ENCODE results near the gene MIEN1. TPM values are rescaled to one million over a fixed set of nuclear protein-coding genes. Genes with fewer than 3 reads are reported as not detected.
A peak's percentile ranks its signal among the peaks of the same experiment; 100 is the strongest.

The MIEN1 gene
- total RNA-seq, 1 experiment from 2014 or later = 42.1 TPM

- intact Hi-C loops (cut with micrococcal nuclease) = no loop called here
- ChIA-PET CTCF (interaction anchor here (0.9 to 2.4 kb wide), 3 partner anchors 9 to 88 kb away, joined by 4 to 8 read pairs (median 5); no protein-coding TSS in a partner anchor), POLR2A (interaction anchor here (0.6 to 1.4 kb wide), 2 partner anchors 9 to 21 kb away, joined by 3 to 5 read pairs; partner anchors contain the start of gene ERBB2)
- no peak for TF ChIP-seq CTCF (IDR thresholded peaks at IDR 0.05; ENCODE audit: unreplicated experiment)
- BruUV-seq (replicated peaks) = no TSS peak
- Mint-ChIP-seq H3K27ac (ENCODE audit: low read depth, unreplicated experiment) (no peak overlapping the region), H3K4me1 (ENCODE audit: insufficient read depth, unreplicated experiment) (peaks cover 11% of the 10 kb centered on the region), H3K36me3 (ENCODE audit: insufficient read depth, unreplicated experiment) (peaks cover 56% of the 10 kb centered on the region), H3K9me3 (ENCODE audit: unreplicated experiment) (no peaks in the 10 kb centered on the region), H3K4me3 (ENCODE audit: unreplicated experiment) (no peak overlapping the region), H3K27me3 (ENCODE audit: insufficient read depth, unreplicated experiment) (no peaks in the 10 kb centered on the region)
- no peak for DNase-seq (ENCODE audit: unreplicated experiment)
Observed at GRCh38 chr17:39709319-39709997, 20.9 kb downstream of the MIEN1 start.

DNA sequence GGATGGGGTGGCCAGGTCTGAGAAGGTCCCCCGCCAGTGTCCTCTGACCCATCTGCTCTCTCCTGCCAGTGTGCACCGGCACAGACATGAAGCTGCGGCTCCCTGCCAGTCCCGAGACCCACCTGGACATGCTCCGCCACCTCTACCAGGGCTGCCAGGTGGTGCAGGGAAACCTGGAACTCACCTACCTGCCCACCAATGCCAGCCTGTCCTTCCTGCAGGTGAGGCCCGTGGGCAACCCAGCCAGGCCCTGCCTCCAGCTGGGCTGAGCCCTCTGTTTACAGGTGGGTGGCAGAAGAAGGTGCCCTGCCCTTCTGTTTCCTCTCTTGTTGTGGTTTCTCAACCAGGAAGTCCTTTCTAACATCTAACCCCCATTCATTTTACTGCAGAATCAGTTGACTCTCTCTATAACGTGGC lies 23.4 kb downstream of the MIEN1 start:
- H3K4me1 Mint-ChIP-seq (ENCODE audit: insufficient read depth, unreplicated experiment) = peaks cover 16% of the 10 kb centered on the region
- no peak overlapping the region for H3K27ac Mint-ChIP-seq (ENCODE audit: low read depth, unreplicated experiment)
- no peak for DNase-seq (ENCODE audit: unreplicated experiment)
- H3K36me3 Mint-ChIP-seq (ENCODE audit: insufficient read depth, unreplicated experiment) = peaks cover 50% of the 10 kb centered on the region
- TF ChIP-seq CTCF (IDR thresholded peaks at IDR 0.05; ENCODE audit: unreplicated experiment) = no peak
- H3K27me3 Mint-ChIP-seq (ENCODE audit: insufficient read depth, unreplicated experiment) = no peaks in the 10 kb centered on the region
- no peak overlapping the region for H3K4me3 Mint-ChIP-seq (ENCODE audit: unreplicated experiment)
- no peaks in the 10 kb centered on the region for H3K9me3 Mint-ChIP-seq (ENCODE audit: unreplicated experiment)
- ChIA-PET POLR2A (interaction anchor here (1.7 kb wide), 1 partner anchor 9 kb away, joined by 4 read pairs; no protein-coding TSS in a partner anchor), CTCF (interaction anchor here (0.8 to 2.4 kb wide), 3 partner anchors 9 to 85 kb away, joined by 3 to 8 read pairs (median 3); no protein-coding TSS in a partner anchor)
- intact Hi-C loops (cut with micrococcal nuclease) = no loop called here
- no TSS peak for BruUV-seq (replicated peaks)

DNA sequence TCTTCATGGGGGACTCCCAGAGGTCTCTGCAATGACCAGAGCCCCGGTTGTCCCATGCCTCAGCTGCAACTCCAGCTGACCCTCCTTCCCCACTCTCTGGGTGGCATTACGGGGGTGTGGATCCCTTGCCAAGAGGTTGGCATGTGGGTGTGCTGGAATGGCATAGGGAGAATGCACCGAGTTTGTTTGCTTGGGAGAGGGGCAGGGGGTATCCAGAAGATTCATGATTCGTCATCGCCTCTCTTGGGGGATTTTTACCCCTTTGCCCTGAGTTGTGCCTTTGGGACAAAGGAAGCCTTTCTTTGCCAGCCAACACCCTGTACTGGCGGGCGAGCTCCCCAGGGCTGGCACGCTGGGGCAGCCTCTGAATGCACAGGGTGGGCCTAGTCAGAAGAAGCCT lies 23.9 kb downstream of the MIEN1 start:
- peaks cover 21% of the 10 kb centered on the region for H3K4me1 Mint-ChIP-seq (ENCODE audit: insufficient read depth, unreplicated experiment)
- no peaks in the 10 kb centered on the region for H3K9me3 Mint-ChIP-seq (ENCODE audit: unreplicated experiment)
- H3K4me3 Mint-ChIP-seq (ENCODE audit: unreplicated experiment) = no peak overlapping the region
- intact Hi-C loops (cut with micrococcal nuclease) = no loop called here
- no TSS peak for BruUV-seq (replicated peaks)
- H3K27me3 Mint-ChIP-seq (ENCODE audit: insufficient read depth, unreplicated experiment) = no peaks in the 10 kb centered on the region
- no peak overlapping the region for H3K27ac Mint-ChIP-seq (ENCODE audit: low read depth, unreplicated experiment)
- DNase-seq (ENCODE audit: unreplicated experiment) = no peak
- ChIA-PET POLR2A (interaction anchor here (1.2 to 1.7 kb wide), 2 partner anchors 9 to 11 kb away, joined by 4 read pairs; no protein-coding TSS in a partner anchor), CTCF (interaction anchor here (1.1 kb wide), 1 partner anchor 22 kb away, joined by 3 read pairs; no protein-coding TSS in a partner anchor)
- H3K36me3 Mint-ChIP-seq (ENCODE audit: insufficient read depth, unreplicated experiment) = peaks cover 45% of the 10 kb centered on the region
- no peak for TF ChIP-seq CTCF (IDR thresholded peaks at IDR 0.05; ENCODE audit: unreplicated experiment)

DNA sequence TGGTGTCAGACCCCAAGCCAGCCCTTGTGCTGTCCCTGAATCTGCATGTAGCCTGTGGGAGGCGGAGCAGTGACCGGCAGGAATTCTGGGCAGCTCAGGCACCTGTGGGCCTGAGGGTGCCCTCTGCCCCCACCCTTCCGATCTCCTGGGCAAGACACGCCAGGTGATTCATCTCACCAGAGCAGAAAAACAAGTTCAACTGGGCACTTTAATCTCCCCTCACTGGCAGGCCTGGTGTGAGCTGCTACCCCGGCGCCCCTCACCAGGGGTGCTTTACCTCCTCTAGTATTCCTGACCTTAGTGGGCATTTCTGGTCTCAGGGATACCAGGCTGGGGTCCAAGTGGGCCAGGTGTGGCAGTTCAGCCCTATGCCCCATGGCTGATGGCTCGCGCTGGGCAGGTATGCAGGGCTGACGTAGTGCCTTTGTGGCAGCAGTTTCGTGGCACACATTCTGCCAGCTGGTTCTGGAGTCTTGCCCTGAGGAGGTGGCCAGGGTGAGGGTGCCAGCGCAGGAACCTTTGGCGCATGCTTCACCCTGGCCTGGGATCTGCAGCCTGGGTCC lies 24.5 kb downstream of the MIEN1 start:
- Mint-ChIP-seq H3K36me3 (ENCODE audit: insufficient read depth, unreplicated experiment) (peaks cover 40% of the 10 kb centered on the region), H3K4me3 (ENCODE audit: unreplicated experiment) (no peak overlapping the region), H3K27me3 (ENCODE audit: insufficient read depth, unreplicated experiment) (no peaks in the 10 kb centered on the region), H3K9me3 (ENCODE audit: unreplicated experiment) (no peaks in the 10 kb centered on the region), H3K27ac (ENCODE audit: low read depth, unreplicated experiment) (no peak overlapping the region), H3K4me1 (ENCODE audit: insufficient read depth, unreplicated experiment) (peaks cover 26% of the 10 kb centered on the region)
- BruUV-seq (replicated peaks) = no TSS peak
- ChIA-PET CTCF (interaction anchor here (0.5 to 1.0 kb wide), 2 partner anchors 68 to 160 kb away, joined by 3 to 4 read pairs; no protein-coding TSS in a partner anchor), POLR2A (interaction anchor here (0.5 to 1.7 kb wide), 4 partner anchors 10 to 273 kb away, joined by 3 to 6 read pairs (median 4); partner anchors contain the start of gene PGAP3)
- DNase-seq (ENCODE audit: unreplicated experiment) = peak; percentile 53
- intact Hi-C loops (cut with micrococcal nuclease) = no loop called here
- TF ChIP-seq CTCF (IDR thresholded peaks at IDR 0.05; ENCODE audit: unreplicated experiment) = no peak
